Gastrocnemius medialis (tissue), 4 donors: ENCODE data around the gene ATXN7L1. TPM values are rescaled to one million over a fixed set of nuclear protein-coding genes. Genes with fewer than 3 reads are reported as not detected.

Experiments used
- ATAC-seq, 2 donors: fragments of 150-250 bp; one replicate each; pipeline ENCODE4 v1.9.1; 2016
- DNase-seq, 2 donors: peaks; one replicate each; pipeline ENCODE4 v3.0.0-alpha.2; 2019
- H3K27ac ChIP-seq, 4 donors: fragments of 200-600 bp; sonication (generic); 1 replicate in 1 of 4; 2 replicates in 3 of 4; pipeline ENCODE4 v1.5.1; 2016 to 2018; ENCODE audit warnings: mild to moderate bottlenecking in 2 of 4, moderate library complexity in 1 of 4
- H3K27me3 ChIP-seq, 3 donors: fragments of 200-600 bp; sonication (generic) in 2 of 3; 1 replicate in 1 of 3; 2 replicates in 2 of 3; pipeline versions ENCODE4 v1.5.1 to v1.6.0; 2016 to 2019; ENCODE audit warnings: mild to moderate bottlenecking in 1 of 3, moderate library complexity in 1 of 3
- H3K36me3 ChIP-seq, 2 donors: fragments of 200-600 bp; sonication (generic) in 1 of 2; one replicate each; pipeline ENCODE4 v1.5.1; 2017 to 2018
- H3K4me1 ChIP-seq, 2 donors: fragments of 200-600 bp; sonication (generic) in 1 of 2; one replicate each; pipeline ENCODE4 v1.5.1; 2016 to 2017; ENCODE audit warnings: mild to moderate bottlenecking in 2 of 2
- H3K4me3 ChIP-seq, 4 donors: fragments of 200-600 bp; sonication (generic) in 3 of 4; 1 replicate in 1 of 4; 2 replicates in 3 of 4; pipeline ENCODE4 v1.5.1; 2016 to 2019; ENCODE audit warnings: mild to moderate bottlenecking in 2 of 4
- H3K9me3 ChIP-seq, 3 donors: fragments of 200-600 bp; sonication (generic) in 2 of 3; 1 replicate in 1 of 3; 2 replicates in 2 of 3; pipeline ENCODE4 v1.5.1; 2016 to 2019
- CTCF ChIP-seq, 5 experiments: fragments of 450-650 bp in 3 of 5; fragments of 200-600 bp in 2 of 5; sonication (generic) in 2 of 5; IDR thresholded peaks in 4 of 5; conservative IDR thresholded peaks in 1 of 5; 1 replicate in 4 of 5; 2 replicates in 1 of 5; pipeline ENCODE4 v1.5.1; 2016 to 2019; ENCODE audit warnings: antibody characterized with exemption in 5 of 5, mild to moderate bottlenecking in 3 of 5, moderate library complexity in 3 of 5
- POLR2A ChIP-seq, 2 donors: fragments of 450-650 bp; IDR thresholded peaks; one replicate each; pipeline ENCODE4 v1.6.1; 2017; ENCODE audit warnings: antibody characterized with exemption in 2 of 2, mild to moderate bottlenecking in 2 of 2, moderate library complexity in 2 of 2
- in situ Hi-C, 4 donors: fragments of 200-750 bp; cut with MboI; loops; one replicate each; pipeline versions ENCODE4 v1.15.0 to v1.8.0; 2017; ENCODE audit warnings: low sequenced_read_pairs in 4 of 4
- intact Hi-C: fragments of 100-400 bp; cut with DNase I; formaldehyde crosslinking; loops from one replicate; pipeline ENCODE4 v1.15.1; 2023; ENCODE audit warnings: low total_unique reads
- total RNA-seq, 4 donors: library from RNA; depleted of rRNA; stranded (reverse); fragments of >200 nt; gene quantifications; one replicate each; pipeline versions ENCODE4 v1.1.0 to v1.2.3, GENCODE V29; 2016

Gene ATXN7L1
- total RNA-seq, 4 donors from 2014 or later = 1.6 to 6.6 (median 4.8) TPM

GRCh38 chr7:105765846-105766245 is 110.6 kb downstream of the ATXN7L1 start:
- ATAC-seq = no peak
- no peak overlapping the region for H3K27ac ChIP-seq
- no peak for DNase-seq
- intact Hi-C loops (no loop called here), in situ Hi-C loops (loop anchor here (10.0 to 25.0 kb wide), 5 partner anchors 239 to 399 kb away; no protein-coding TSS in a partner anchor)
- no peaks in the 10 kb centered on the region for H3K36me3 ChIP-seq
- no peak overlapping the region for H3K4me3 ChIP-seq
- H3K27me3 ChIP-seq = no peaks in the 10 kb centered on the region
- H3K4me1 ChIP-seq = peaks cover 5 to 7% of the 10 kb centered on the region in 2 donors
- H3K9me3 ChIP-seq = no peaks in the 10 kb centered on the region
- TF ChIP-seq CTCF (IDR thresholded peaks at IDR 0.05 in 4 of 5, conservative IDR thresholded peaks at IDR 0.05 in 1 of 5) (no peak), POLR2A (IDR thresholded peaks at IDR 0.05) (no peak)

DNA sequence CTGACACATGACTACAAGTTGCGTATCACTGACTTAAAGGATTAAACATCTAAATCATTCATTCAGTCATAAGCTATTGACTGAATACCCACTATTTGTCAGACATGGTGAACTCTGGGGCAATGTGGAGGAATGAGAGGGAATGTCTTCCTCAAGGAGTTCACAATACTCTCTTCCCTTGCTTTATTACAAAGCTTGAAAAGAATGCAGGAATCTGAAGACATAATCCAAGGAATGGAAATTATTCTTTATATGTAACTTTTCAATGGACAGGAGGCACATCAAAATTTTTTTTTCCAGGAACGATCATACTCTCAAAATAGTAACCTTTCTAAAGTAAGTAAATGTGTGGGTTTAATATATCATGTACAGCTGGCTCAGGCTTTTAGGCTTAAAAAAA is 111.9 kb downstream of the ATXN7L1 start:
- no peaks in the 10 kb centered on the region for H3K27me3 ChIP-seq
- ATAC-seq = no peak
- H3K9me3 ChIP-seq = no peaks in the 10 kb centered on the region
- no peak for DNase-seq
- intact Hi-C loops = no loop called here
- in situ Hi-C loops = loop anchor here (5.0 to 25.0 kb wide), 6 partner anchors 240 to 400 kb away; no protein-coding TSS in a partner anchor
- TF ChIP-seq CTCF (IDR thresholded peaks at IDR 0.05 in 4 of 5, conservative IDR thresholded peaks at IDR 0.05 in 1 of 5) (no peak), POLR2A (IDR thresholded peaks at IDR 0.05) (no peak)
- H3K4me3 ChIP-seq = no peak overlapping the region
- H3K36me3 ChIP-seq = no peaks in the 10 kb centered on the region
- no peaks in the 10 kb centered on the region for H3K4me1 ChIP-seq
- no peak overlapping the region for H3K27ac ChIP-seq

DNA sequence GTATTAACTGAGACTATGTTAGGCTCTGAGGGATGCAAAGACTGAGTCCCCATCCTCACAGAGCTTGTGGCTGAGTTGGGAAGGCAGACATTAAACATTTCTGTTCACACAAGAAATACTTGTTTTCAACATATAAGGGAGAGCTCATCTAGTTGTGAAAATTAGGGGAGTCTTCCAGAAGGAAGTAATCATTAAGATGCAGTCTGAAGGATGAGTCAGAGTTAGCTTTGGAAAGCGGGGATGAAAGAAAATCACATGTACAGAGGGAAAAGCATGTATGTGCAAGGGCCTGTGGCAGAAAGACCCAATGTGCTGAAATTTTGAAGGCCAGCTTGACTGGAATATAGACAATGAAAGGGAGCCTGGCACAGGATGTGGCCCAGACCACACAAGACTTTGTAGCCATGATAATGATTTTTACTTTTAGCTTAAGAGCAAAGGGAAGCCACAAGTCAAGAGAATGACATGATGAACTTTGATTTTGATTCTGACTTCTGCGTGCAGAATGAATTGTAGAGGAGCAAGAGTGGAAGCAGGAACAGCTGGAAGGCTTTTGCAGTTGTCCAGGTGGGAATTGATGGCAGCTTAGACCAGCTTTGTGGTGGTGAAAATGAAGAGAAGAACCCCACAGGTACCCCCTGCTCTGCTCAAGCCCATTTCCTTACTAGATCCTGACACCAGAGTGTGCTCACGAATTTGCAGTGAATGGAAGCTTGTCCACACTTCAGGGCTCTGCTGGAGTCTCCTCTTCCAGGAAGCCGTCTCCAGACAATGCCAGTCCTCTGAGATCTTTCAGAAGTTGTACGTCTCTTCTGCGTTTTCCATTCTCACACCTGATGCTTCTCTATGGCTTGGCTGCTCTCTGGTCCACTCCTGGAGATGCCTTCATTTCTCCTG is 115.6 kb downstream of the ATXN7L1 start:
- Histone ChIP-seq H3K27ac (no peak overlapping the region), H3K4me1 (no peaks in the 10 kb centered on the region), H3K36me3 (no peaks in the 10 kb centered on the region), H3K27me3 (no peaks in the 10 kb centered on the region), H3K9me3 (no peaks in the 10 kb centered on the region), H3K4me3 (no peak overlapping the region)
- TF ChIP-seq POLR2A (IDR thresholded peaks at IDR 0.05) = no peak
- TF ChIP-seq CTCF (IDR thresholded peaks at IDR 0.05 in 4 of 5, conservative IDR thresholded peaks at IDR 0.05 in 1 of 5) = no peak
- no peak for DNase-seq
- in situ Hi-C loops = loop anchor here (5.0 to 25.0 kb wide), 6 partner anchors 244 to 404 kb away; no protein-coding TSS in a partner anchor
- ATAC-seq = no peak
- intact Hi-C loops = loop anchor here (1.0 kb wide), 2 partner anchors 249 to 283 kb away; no protein-coding TSS in a partner anchor

DNA sequence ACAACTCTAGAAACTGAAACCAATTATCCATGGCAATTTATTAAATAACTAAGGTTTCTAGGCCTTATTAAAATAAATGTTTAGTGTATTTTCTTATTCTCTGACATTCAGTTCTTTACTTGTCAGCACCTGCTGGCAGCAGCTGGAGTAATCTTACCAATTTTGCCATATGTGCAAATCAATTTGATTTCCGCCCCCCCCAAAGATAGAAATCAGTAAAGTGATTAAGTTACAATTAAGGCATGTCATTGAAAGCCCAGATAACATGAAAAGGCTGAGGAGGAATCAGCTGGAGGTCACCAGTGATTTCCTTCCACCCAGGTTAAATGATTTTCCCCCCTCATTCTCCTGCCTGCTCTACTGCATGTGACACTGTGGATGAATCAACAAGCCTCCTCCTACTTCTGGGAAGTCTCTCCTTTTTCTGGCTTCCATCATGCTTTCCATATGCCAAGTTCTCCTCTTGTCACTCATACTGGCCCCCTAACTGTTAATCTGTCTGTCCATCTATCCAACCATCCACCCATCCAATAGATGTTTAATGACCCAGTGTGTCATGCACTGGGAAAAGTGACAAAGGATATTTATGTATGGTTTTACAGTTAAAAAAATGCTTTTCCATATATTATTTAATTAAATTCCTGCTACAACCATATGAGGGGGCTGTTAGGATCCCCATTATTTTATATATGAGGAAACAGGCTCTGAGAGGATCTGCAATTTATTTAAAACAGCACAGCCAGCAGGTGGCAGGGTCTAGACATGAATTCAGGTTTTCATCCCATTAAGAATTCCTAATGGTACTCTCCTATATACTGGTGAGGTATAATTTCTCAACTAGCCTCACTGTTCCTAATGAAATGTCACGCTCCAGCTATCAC is 116.5 kb downstream of the ATXN7L1 start:
- Histone ChIP-seq H3K36me3 (no peaks in the 10 kb centered on the region), H3K27me3 (no peaks in the 10 kb centered on the region), H3K9me3 (no peaks in the 10 kb centered on the region), H3K4me3 (no peak overlapping the region), H3K4me1 (no peaks in the 10 kb centered on the region), H3K27ac (no peak overlapping the region)
- intact Hi-C loops (loop anchor here (1.0 kb wide), 2 partner anchors 249 to 283 kb away; no protein-coding TSS in a partner anchor), in situ Hi-C loops (loop anchor here (5.0 to 25.0 kb wide), 6 partner anchors 245 to 405 kb away; no protein-coding TSS in a partner anchor)
- no peak for DNase-seq
- TF ChIP-seq POLR2A (IDR thresholded peaks at IDR 0.05) (no peak), CTCF (IDR thresholded peaks at IDR 0.05 in 4 of 5, conservative IDR thresholded peaks at IDR 0.05 in 1 of 5) (peak; percentile 35 to 64 (median 59))
- peak; percentile 60 for ATAC-seq
